HG02610 (cell line): ENCODE data around the gene PSMB5.

Experiments
- ATAC-seq: cut with Tn5 transposase; IDR thresholded peaks from one replicate; pipeline ENCODE4 v1.9.1; 2021; ENCODE audit warnings: mild to moderate bottlenecking, moderate library complexity; ENCODE audit not compliant: unreplicated experiment

The PSMB5 gene

DNA sequence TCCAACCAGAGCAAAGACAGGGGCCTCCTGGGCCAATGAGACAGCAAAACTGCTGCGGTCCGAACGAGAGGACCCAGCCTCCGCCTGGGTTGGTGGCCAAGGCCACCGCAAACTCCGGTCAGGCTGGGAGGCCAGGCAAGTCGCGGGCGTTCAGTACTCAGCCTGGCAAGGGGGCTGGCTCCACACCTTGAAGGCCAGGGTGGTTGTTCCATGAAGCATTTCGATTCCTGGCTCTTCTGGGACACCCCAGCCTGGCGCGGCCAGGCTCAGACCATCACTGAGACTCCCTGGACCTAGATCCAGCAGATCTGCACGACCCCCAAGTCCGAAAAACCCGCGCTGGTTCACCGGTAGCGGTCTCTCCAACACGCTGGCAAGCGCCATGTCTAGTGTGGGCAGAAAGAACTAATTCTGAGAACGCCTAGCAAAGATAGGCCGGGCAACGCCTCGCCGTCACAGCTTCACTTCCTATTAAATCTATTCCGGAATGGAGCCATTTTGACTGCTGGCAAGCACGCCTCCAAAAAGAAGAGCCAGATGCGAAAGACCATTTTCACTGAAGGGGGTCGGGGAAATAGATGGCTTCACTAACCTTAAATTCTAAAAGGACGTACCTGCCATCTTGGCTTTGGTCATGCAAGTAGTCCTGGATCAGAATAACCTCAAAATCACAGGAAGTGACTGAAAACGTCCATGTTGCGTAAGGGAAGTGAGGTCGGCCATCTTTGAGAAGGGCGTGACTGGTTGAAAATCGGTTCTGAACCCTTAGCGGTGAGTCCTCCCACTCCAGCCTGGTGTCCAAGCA is at the start of gene PSMB5:
Gene PSMB5, minus strand, starts transcription at position 403 of the 805 bp plus-strand sequence. Its CDS starts 19 bp downstream, at position 384.
- ATAC-seq: peak; percentile 89

DNA sequence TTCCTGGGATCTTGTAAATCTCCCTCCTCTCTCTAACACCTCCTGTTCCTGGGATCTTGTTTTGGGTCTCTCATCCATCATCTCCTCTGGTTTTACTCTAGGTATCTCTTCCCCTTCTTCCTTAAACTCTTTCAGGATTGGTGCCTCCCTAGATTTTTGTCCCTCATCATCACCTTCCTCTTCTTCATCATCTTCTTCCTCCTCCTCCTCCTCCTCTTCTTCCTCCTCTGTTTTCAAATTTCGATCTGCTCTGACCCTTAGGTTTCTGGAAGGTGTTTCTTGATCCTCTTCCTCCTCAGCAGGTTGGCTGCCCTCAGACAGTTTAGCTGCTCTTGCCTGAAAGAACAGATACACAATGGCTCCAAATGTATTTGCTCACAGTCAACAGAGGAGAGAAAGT is 45.8 kb upstream of the PSMB5 start:
- ATAC-seq: no peak

DNA sequence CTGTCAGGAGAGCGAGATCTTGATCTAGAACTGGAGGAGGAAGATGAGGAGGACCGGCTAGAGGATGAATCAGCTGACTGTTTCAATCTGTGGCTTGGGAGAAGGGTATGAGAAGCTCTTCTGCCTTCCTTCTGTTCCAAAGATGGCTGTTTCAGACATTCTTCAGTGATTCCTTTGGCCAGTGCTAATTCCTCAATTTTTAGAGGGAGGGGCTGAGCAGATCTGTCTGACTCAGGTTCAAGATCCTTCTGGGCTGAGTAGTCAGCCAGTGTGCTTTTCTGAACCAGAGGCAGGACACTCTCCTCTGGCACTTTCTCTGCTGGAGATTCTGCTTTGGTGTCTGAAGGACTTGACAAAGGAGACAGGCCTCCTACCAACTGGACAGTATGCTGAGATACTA is 45.0 kb upstream of the PSMB5 start:
- no peak for ATAC-seq

- no peak for ATAC-seq
Measured at GRCh38 chr14:23078692-23079116, 44.0 kb upstream of the PSMB5 start.

DNA sequence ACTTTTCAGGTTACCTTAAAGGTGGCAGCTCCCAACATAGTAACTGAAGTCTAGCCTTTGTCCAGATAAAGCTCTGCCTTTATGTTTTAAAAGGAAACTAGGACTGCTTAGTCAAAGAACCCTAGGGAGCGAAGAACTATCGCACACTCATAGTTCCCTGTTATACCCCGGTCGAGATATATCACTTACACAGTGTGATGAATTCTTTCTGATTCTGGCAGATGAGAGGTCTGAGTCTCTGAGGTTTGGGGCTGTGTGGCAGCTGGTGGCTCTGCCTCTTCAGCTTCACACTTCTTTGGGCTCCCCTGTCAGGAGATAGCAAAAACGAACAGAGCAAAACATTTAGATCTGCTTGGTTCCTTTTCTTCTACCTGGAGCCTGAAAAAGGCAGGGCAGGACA is 43.3 kb upstream of the PSMB5 start:
- no peak for ATAC-seq

- peak; percentile 43 for ATAC-seq
Measured at GRCh38 chr14:23076785-23077408, 42.2 kb upstream of the PSMB5 start.

DNA sequence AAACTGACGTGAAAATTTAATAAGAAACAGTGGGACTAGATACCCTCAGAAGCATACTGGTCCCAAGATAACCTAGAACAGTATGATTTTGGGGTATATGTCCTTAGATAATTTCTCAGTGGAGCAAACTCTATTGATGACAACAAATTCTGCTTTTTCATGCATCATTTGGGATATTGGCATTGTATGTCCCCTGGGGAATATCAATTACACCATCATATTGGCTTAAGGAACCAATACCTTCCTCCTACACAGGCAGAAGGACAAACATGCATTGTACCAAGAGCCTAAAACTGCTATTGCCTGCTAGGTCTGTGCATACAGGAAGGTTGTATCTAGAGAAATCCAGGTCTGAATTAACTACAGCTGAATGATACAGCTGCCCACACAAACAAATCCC is 40.2 kb upstream of the PSMB5 start:
- ATAC-seq: no peak

GRCh38 chr14:23071921-23072539 is 37.3 kb upstream of the PSMB5 start:
- ATAC-seq: no peak

DNA sequence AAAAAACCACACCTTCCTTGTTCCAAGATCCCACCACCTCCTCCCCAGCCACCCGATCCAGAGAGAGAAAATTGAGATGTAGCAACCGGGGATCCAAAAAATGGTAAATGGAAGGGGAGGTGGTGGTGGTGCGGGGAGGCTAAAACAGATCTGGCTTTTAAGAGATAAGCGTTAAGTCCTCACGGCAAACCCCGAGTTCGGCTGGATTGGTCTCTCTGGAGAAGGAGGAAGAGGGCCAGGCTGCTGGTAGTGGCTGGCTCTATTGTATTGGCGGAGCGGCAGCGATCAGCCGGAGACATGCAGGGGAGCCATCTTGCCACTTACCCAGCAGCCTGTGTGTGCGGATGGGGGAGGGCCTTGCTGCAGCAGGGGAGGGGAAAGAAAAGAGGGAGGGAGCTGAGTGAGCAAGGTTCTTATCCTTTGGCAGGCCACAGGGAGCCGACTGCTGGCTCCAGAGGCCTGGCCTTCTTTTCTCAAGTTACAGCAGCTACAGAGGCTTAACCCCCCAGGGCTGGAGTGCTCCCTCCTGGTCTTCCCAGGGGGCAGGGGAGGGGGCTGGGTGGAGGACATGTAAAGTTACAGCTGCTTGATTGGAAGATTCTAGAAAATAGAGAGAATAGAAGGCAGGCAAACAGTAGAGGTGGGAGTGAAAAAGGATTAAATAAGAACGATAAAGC is 36.7 kb upstream of the PSMB5 start:
- ATAC-seq: peak; percentile 95

DNA sequence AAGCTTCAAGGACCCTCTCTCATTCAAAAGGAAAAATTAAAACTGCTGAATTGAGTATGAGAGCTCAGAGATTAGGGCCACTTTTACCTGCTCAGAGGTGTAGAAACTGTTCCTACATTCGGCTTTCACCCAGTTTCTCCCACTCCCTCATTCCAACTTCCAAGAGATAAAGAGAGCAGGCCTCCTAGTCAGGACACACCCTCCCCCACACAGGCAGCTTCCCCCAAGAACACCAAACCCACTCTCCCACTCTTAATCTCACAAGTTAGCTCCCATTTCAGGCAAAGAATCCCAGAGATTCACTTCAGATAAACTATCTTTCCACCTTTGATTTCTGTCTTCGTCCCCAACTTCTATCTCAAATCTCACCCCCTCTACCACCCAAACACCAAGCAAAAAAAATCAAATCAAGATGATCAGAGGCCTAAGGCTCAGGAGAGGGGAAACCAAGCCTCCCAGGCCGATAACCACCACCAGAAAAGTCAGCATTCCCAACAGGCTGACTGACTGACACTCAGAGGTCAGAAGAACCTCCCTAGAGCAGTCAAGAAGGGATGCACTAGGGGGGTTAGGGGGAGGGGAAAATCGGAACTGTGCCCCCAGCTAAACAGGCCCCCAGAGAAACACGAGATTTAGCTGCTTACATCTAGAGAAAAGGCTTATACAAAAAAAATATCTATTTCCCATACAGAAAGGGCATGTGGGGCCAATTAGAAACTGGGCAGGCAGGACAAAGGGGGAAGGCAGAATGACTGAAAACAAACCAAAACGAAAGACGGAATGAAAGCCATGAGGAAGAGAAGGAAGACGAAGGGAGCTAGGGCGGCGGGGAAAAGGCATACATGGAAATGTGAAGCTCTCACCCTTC is 35.8 kb upstream of the PSMB5 start:
- ATAC-seq: no peak

DNA sequence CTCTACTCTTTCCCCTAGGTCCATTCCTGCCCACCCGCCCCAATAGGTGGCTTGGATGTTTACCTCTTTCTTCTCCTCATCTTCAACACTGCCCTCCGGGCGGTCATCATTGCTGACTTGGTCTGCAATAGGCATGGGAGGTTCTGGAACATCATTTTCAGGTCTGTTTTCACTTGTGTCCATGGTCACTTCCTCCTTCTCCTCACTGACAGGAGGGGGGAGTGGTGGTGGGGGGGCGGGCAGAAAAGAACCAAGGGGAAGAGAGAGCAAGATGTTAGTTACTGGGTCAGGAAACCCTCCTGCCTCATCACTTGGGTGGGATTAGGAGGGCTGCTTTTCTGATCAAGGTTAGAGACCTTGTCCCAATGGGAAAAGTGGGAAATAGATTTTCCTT is 34.7 kb upstream of the PSMB5 start:
- ATAC-seq: no peak

GRCh38 chr14:23068789-23069412 is 34.2 kb upstream of the PSMB5 start:
- ATAC-seq: peak; percentile 57

DNA sequence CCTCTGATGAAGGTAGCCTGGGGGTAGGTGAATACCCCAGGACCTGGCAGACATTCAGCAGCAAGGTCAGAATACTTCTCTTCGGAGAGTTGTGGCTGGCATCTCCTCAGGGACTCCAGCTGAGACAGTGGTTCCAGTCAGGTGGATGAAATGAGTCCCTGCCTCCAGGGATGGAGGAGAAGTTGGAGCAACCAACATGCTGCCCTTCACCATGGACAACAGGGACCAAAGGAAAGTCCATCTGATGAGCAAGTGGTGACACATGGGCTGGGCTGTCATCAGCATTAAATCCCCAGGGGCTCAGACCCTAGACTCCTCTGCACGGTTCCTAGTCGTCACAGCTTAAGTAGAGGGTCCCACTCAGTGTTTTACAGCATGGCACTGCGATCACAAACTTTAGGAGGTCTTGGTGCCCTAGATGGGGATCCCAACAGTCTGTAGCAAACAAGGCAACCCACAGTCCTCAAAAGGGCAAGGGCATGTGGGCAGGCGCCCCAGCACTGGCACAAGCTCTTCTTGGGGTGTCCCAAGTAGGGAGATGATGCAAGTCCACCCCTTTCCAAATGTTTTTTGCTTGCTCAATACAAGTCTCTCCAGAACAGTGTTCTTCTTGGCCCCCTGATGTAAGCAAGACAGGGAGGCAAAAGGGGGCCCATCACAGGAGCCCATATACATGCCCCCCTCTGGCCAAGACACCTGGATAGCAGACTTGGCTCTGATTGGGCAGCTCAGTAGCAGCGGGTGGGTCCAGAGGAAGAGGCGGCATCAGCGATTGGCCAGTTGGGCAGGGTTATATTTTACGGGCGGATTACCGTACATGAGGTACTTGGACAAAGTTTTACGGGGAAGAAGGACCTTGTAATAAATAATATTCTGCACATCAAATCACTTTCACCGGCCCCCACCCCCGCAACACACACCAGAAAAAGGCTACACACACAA is 33.4 kb upstream of the PSMB5 start:
- ATAC-seq: no peak

DNA sequence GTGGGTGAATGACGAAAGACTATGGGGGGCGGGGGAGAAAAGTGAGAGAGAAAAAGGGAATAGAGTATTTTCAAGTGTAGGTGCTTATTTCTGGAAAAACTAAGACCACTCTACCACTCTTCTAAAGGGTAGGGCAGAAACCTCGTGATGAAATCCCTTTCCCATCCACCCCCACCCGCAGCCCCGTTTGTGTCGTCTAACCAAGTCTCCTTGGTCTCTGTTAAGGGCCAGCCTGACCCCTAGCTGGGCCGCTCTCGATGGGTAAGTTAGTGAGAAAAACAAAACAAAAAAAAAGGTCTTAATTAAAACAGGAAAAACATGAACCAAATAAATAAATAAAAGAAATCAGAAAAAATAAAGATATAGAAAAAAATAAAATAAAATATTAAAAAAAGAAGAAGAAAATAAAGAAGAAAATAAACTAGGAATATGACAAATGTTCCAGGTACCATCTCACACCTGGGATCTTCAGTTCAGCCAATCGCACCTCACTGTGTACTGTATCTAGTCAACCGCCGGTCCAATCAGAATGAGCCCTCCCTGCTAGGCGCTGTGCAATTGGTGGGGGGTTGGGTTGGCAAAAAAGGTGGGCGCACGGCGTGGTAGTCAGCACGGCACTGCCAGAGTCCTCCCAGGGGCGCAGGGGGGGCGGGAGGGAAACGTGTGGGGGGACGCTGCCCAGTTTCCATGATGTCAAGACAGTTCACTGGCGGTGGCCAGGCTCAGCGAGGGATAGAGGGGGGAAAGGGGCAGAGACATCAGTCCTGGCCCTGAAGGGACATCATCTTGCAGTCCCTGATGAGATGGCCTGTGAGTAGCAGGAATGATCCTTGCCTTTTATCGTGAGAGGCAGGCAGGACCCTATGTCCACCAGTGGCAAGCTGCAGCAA is 32.4 kb upstream of the PSMB5 start:
- no peak for ATAC-seq

DNA sequence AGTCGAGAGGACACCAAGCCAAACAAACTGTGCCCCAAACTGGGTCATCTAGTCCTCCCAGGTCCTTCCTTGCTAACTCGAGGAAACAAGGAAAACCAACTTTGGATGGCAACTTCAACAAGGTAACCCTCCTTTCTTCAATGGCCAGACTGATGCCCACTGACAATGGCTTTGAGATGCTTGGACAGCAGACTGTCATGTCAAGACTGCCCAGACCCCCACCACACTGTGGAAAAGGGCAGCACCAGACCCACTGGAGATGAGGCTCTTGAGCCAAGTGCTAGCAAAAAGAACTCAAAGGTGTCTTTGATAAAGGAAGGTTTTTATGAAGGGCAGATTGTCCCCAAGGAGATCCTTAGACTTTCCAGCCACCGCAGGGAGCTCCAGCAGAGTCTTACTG is 31.7 kb upstream of the PSMB5 start:
- no peak for ATAC-seq

GRCh38 chr14:23063601-23064000 is 28.9 kb upstream of the PSMB5 start:
- ATAC-seq: no peak

DNA sequence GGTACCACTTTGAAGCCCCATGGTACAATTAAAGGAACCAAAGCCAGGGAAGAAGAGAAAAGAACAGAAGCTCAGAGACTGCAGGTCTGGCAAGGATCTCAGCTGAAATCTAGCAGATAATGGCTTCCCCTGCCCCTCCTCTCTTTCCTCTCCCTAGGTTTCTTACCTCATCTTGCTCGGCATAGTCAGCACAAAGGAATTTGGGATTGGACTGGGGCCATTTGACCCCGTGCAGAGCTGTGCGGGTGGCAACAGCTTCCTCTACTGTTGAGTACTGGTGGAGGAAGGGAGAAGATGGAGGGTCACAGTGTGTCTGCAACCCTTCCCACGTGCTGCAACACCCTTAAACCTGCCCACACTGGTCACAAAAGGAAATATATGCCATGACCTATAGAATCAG is 27.3 kb upstream of the PSMB5 start:
- no peak for ATAC-seq
